Lower leg skin (tissue), 3 donors: Measurements from ENCODE around the gene CLN6.

Source experiments
- POLR2A ChIP-seq, 2 donors: fragments of 450-650 bp; IDR thresholded peaks; one replicate each; pipeline ENCODE4 v1.6.1; 2016 to 2017; ENCODE audit warnings: antibody characterized with exemption in 2 of 2, mild to moderate bottlenecking in 1 of 2, moderate library complexity in 1 of 2
- TF ChIP-seq, protein P1 (sequence below), 3 donors: fragments of 450-650 bp; IDR thresholded peaks; one replicate each; pipeline ENCODE4 v1.5.1; 2016; ENCODE audit warnings: antibody characterized with exemption in 3 of 3, mild to moderate bottlenecking in 3 of 3, moderate library complexity in 2 of 3

DNA sequence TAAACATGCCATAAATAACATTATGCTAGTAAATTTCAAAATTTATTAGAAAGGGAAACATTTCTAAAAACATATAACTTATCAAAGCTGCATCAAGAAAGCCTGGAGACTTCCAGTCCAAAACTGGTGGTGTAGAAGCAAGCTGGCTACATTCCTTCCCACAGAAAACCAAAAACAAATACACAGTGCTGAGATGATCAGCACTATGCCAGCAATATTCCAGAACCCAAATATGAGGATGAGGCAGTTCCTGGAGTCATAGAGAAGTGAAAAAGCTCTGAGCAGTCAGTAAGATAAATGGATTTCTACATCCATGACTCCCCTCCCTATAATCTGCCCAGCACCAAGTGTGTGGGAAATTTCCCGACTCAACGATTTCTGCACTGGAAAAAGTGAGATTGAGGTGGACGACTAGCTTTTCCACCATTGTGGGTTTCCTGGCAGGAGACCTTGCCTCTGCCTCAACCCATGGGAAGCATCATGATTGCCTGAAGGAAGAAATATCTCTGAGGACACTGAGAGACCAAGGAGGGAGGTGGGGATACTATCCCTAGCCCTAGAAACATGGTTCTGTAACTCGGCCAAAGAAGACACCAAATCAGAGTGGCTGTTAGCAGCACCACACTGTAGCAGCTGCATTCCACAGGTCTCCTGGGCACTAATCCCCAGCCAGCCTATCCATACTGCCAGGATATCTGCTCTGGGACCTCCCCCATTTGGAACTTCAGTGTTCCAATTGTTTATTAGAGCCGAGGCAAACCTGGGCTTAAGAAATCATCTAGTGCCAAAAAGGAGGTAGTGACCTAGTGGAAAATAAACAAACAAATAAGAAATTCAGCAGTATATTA, 11.8 kb upstream of the CLN6 start:
- TF ChIP-seq, protein P1, sequence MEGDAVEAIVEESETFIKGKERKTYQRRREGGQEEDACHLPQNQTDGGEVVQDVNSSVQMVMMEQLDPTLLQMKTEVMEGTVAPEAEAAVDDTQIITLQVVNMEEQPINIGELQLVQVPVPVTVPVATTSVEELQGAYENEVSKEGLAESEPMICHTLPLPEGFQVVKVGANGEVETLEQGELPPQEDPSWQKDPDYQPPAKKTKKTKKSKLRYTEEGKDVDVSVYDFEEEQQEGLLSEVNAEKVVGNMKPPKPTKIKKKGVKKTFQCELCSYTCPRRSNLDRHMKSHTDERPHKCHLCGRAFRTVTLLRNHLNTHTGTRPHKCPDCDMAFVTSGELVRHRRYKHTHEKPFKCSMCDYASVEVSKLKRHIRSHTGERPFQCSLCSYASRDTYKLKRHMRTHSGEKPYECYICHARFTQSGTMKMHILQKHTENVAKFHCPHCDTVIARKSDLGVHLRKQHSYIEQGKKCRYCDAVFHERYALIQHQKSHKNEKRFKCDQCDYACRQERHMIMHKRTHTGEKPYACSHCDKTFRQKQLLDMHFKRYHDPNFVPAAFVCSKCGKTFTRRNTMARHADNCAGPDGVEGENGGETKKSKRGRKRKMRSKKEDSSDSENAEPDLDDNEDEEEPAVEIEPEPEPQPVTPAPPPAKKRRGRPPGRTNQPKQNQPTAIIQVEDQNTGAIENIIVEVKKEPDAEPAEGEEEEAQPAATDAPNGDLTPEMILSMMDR (IDR thresholded peaks at IDR 0.05) = no peak
- no peak for TF ChIP-seq POLR2A (IDR thresholded peaks at IDR 0.05)
